DND-41 (cell line): ENCODE data around the gene MRPL36.

Source experiments
- EZH2 ChIP-seq: IDR thresholded peaks from 3 replicates; pipeline ENCODE4 v1.6.1; 2012; ENCODE audit warnings: borderline replicate concordance, low read depth, mild to moderate bottlenecking, moderate library complexity, low read length, inconsistent platforms; ENCODE audit not compliant: severe bottlenecking
- TF ChIP-seq, protein P1 (sequence below): IDR thresholded peaks from 2 replicates; pipeline ENCODE4 v1.5.1; 2012; ENCODE audit warnings: borderline replicate concordance, low read length, moderate library complexity, mild to moderate bottlenecking; ENCODE audit not compliant: poor library complexity, severe bottlenecking; ENCODE audit errors: extremely low read depth

DNA sequence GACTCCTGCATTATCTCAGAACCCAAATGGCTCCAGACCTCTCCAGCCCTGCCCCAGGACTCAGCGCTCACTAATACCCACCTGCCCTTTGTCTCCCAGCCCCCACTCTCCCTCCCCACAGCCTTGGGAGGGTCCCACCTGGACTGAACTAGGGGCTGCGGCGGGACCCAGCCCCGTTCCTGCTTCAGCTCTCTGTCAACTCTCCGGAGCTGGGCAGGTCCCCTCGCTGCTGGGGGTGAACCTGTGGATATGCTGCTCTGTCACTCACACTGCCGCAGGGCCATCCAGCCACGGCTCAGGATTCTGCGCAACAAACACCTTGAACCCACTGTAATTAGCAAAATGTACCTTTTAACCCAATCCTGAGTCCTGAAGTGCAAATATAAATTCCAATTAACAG, 38.4 kb upstream of the MRPL36 start:
- TF ChIP-seq, protein P1, sequence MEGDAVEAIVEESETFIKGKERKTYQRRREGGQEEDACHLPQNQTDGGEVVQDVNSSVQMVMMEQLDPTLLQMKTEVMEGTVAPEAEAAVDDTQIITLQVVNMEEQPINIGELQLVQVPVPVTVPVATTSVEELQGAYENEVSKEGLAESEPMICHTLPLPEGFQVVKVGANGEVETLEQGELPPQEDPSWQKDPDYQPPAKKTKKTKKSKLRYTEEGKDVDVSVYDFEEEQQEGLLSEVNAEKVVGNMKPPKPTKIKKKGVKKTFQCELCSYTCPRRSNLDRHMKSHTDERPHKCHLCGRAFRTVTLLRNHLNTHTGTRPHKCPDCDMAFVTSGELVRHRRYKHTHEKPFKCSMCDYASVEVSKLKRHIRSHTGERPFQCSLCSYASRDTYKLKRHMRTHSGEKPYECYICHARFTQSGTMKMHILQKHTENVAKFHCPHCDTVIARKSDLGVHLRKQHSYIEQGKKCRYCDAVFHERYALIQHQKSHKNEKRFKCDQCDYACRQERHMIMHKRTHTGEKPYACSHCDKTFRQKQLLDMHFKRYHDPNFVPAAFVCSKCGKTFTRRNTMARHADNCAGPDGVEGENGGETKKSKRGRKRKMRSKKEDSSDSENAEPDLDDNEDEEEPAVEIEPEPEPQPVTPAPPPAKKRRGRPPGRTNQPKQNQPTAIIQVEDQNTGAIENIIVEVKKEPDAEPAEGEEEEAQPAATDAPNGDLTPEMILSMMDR = no peak
- no peak for TF ChIP-seq EZH2
